DND-41 (cell line): Measurements from ENCODE around the gene FOXO3.

Experiments
- CTCF ChIP-seq: IDR thresholded peaks from 2 replicates; pipeline ENCODE4 v1.5.1; 2012; ENCODE audit warnings: borderline replicate concordance, low read length, moderate library complexity, mild to moderate bottlenecking; ENCODE audit not compliant: poor library complexity, severe bottlenecking; ENCODE audit errors: extremely low read depth
- EZH2 ChIP-seq: IDR thresholded peaks from 3 replicates; pipeline ENCODE4 v1.6.1; 2012; ENCODE audit warnings: borderline replicate concordance, low read depth, mild to moderate bottlenecking, moderate library complexity, low read length, inconsistent platforms; ENCODE audit not compliant: severe bottlenecking

GRCh38 chr6:108643184-108643583 is 82.5 kb downstream of the FOXO3 start:
- TF ChIP-seq CTCF, result no peak
- TF ChIP-seq EZH2, result no peak
